ENCODE measurements around the gene STARD9. TPM values are rescaled to one million over a fixed set of nuclear protein-coding genes. Genes with fewer than 3 reads are reported as not detected.
A peak's percentile ranks its signal among the peaks of the same experiment; 100 is the strongest.

Gene STARD9
- total and polyA plus RNA-seq, 2 of the 13 experiments (the other 11 are each of a cell fraction or from before 2014, with no cell fraction given), result 5.3 to 7.5 TPM

- TF ChIP-seq KIAA2018 (CRISPR knock-in tag; IDR thresholded peaks at IDR 0.05; ENCODE audit: borderline replicate concordance) (no peak; the same call in 1 of the 2 replicates), CBX2 (IDR thresholded peaks at IDR 0.05; ENCODE audit: low read depth, low read length) (no peak), CBX2 (CRISPR knock-in tag; IDR thresholded peaks at IDR 0.05; ENCODE audit: low read depth) (no peak), TCF12 (IDR thresholded peaks at IDR 0.05) (no peak), TCF12 (CRISPR knock-in tag; IDR thresholded peaks at IDR 0.05) (peak; percentile 64; the same call in 1 of the 2 replicates), HMGXB3 (CRISPR knock-in tag; IDR thresholded peaks at IDR 0.05; ENCODE audit: borderline replicate concordance) (no peak), FOXJ3 (CRISPR knock-in tag; IDR thresholded peaks at IDR 0.05; ENCODE audit: borderline replicate concordance) (no peak), GABPB1 (CRISPR knock-in tag; IDR thresholded peaks at IDR 0.05) (peak; percentile 60), TAF15 (IDR thresholded peaks at IDR 0.05; ENCODE audit: low read depth, low read length, poor library complexity, severe bottlenecking) (no peak), ZNF83 (CRISPR knock-in tag; IDR thresholded peaks at IDR 0.05; ENCODE audit: borderline replicate concordance) (peak; percentile 92), ZBTB7A (CRISPR knock-in tag; IDR thresholded peaks at IDR 0.05) (peak; percentile 34; the same call in 1 of the 2 replicates), ZNF7 (CRISPR knock-in tag; IDR thresholded peaks at IDR 0.05) (no peak), TIGD3 (CRISPR knock-in tag; IDR thresholded peaks at IDR 0.05; ENCODE audit: borderline replicate concordance) (no peak), DDIT3 (CRISPR knock-in tag; IDR thresholded peaks at IDR 0.05) (no peak)
These were observed at the start of gene STARD9 (continued) for GRCh38 chr15:42575188-42576039.
